Measurements from ENCODE around the gene UBE2Z. TPM values are rescaled to one million over a fixed set of nuclear protein-coding genes. Genes with fewer than 3 reads are reported as not detected.

UBE2Z gene
- total and polyA plus RNA-seq, 9 of the 15 experiments (the other 6 are each of a cell fraction or from before 2014, with no cell fraction given): 11.8 to 89.0 (median 38.2) TPM

GRCh38 chr17:48944515-48945260 lies 36.5 kb downstream of the UBE2Z start, which contains the start of gene SNF8 (continued):
- TF ChIP-seq ZBTB9 (CRISPR knock-in tag; IDR thresholded peaks at IDR 0.05) (0 out of 2 replicates have a peak, but pooled peaks have one; percentile 36), NR2C2 (CRISPR knock-in tag; IDR thresholded peaks at IDR 0.05) (no peak), NR2C2 (tag; IDR thresholded peaks at IDR 0.05) (peak; percentile 75), CBX3 (IDR thresholded peaks at IDR 0.05; ENCODE audit: borderline replicate concordance in 1 of 2, low read length in 2 of 2) (peak in 1 of 2 experiments; percentile 92; a peak in 2 of 3 replicates), POLR2AphosphoS5 (IDR thresholded peaks at IDR 0.05; ENCODE audit: control insufficient read depth, insufficient read depth, low read depth, low read length) (peak; percentile 72; the same call in 1 of the 2 replicates), KDM4B (IDR thresholded peaks at IDR 0.05; ENCODE audit: borderline replicate concordance in 2 of 2, low read depth in 1 of 2) (peak in 1 of 2 experiments; percentile 91; a peak in 2 of 4 replicates), ZNF583 (CRISPR knock-in tag; IDR thresholded peaks at IDR 0.05) (0 out of 2 replicates have a peak, but pooled peaks have one; percentile 13), FOXK2 (conservative IDR thresholded peaks at IDR 0.05 in 1 of 2, IDR thresholded peaks at IDR 0.05 in 1 of 2; ENCODE audit: low read depth in 2 of 2) (peak; percentile 23 to 25; a peak in 1 of 4 replicates), SOX6 (IDR thresholded peaks at IDR 0.05) (peak; percentile 51; the same call in 1 of the 2 replicates), MITF (IDR thresholded peaks at IDR 0.05) (0 out of 2 replicates have a peak, but pooled peaks have one; percentile 35), TBP (optimal IDR thresholded peaks at IDR 0.05; ENCODE audit: low read depth, low read length) (peak; percentile 81), BHLHE40 (IDR thresholded peaks at IDR 0.05; ENCODE audit: low read length) (peak; percentile 4; the same call in 1 of the 2 replicates), EP400 (IDR thresholded peaks at IDR 0.05) (peak; percentile 97), STAT6 (CRISPR knock-in tag; IDR thresholded peaks at IDR 0.05) (peak; percentile 81; the same call in 1 of the 2 replicates), ZNF639 (CRISPR knock-in tag; conservative IDR thresholded peaks at IDR 0.05 in 1 of 2, IDR thresholded peaks at IDR 0.05 in 1 of 2) (peak in 1 of 2 experiments; percentile 71; a peak in 1 of 4 replicates)
- TF ChIP-seq, protein P1, sequence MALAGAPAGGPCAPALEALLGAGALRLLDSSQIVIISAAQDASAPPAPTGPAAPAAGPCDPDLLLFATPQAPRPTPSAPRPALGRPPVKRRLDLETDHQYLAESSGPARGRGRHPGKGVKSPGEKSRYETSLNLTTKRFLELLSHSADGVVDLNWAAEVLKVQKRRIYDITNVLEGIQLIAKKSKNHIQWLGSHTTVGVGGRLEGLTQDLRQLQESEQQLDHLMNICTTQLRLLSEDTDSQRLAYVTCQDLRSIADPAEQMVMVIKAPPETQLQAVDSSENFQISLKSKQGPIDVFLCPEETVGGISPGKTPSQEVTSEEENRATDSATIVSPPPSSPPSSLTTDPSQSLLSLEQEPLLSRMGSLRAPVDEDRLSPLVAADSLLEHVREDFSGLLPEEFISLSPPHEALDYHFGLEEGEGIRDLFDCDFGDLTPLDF (CRISPR knock-in tag; IDR thresholded peaks at IDR 0.05): peak; percentile 59; the same call in 1 of the 2 replicates
